OCI-LY1 (cell line): ENCODE data around the gene XKR7.

ENCODE experiments used
- EZH2 ChIP-seq: fragments of 200-600 bp; sonication (generic), shearing (Covaris generic); IDR thresholded peaks from 2 replicates; pipeline ENCODE4 v1.8.0; 2017; ENCODE audit warnings: borderline replicate concordance, mixed run types, mild to moderate bottlenecking, antibody characterized with exemption, low read length, moderate library complexity, mixed read lengths
- TF ChIP-seq, protein P1 (sequence below): fragments of 200-600 bp; sonication (generic), shearing (Covaris generic); IDR thresholded peaks from 2 replicates; pipeline ENCODE4 v1.5.1; 2017; ENCODE audit warnings: mild to moderate bottlenecking, antibody characterized with exemption, low read length, moderate library complexity, mixed read lengths

DNA sequence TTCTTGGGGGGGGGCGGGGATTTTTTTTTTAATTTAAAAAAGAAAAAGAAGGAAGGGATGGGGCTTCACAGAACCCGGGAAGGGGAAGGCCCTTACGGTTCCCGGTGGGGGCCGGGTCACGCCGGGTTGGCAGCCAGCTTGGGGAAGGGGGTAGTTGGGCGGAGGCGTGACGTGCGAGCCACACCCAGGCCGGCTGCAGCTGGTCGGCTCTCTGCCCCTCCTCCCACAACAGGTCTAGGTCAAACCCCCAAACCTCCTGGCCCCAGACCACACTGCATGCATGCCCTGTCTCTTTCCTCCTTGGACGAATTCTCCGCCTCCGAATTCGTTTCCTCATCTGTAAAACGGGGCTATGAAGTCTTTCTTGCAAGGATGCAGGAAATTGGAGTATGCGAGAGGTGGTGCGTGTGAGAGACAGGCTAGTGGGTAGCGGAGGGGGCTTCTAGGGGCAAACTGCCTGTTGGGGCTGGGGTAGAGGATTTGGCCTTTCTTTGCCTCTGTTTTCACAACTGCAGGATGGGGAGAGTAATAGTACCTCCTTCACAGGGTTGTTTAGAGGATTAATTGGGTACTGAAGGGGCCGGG lies 84.9 kb downstream of the XKR7 start:
- TF ChIP-seq, protein P1, sequence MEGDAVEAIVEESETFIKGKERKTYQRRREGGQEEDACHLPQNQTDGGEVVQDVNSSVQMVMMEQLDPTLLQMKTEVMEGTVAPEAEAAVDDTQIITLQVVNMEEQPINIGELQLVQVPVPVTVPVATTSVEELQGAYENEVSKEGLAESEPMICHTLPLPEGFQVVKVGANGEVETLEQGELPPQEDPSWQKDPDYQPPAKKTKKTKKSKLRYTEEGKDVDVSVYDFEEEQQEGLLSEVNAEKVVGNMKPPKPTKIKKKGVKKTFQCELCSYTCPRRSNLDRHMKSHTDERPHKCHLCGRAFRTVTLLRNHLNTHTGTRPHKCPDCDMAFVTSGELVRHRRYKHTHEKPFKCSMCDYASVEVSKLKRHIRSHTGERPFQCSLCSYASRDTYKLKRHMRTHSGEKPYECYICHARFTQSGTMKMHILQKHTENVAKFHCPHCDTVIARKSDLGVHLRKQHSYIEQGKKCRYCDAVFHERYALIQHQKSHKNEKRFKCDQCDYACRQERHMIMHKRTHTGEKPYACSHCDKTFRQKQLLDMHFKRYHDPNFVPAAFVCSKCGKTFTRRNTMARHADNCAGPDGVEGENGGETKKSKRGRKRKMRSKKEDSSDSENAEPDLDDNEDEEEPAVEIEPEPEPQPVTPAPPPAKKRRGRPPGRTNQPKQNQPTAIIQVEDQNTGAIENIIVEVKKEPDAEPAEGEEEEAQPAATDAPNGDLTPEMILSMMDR = no peak
- TF ChIP-seq EZH2 = no peak
